ENCODE results near the gene TNS3. TPM values are rescaled to one million over a fixed set of nuclear protein-coding genes. Genes with fewer than 3 reads are reported as not detected.
A peak's percentile ranks its signal among the peaks of the same experiment; 100 is the strongest.

The TNS3 gene
- total and polyA plus RNA-seq, 2 of the 13 experiments (the other 11 are each of a cell fraction or from before 2014, with no cell fraction given): 52.9 to 55.7 TPM

- in situ Hi-C loops (cut with HindIII; ENCODE audit: extremely low pct_ligation_motif_present, low pct_unique_long_range_greater_than_20kb) (no loop called here), intact Hi-C loops (cut with micrococcal nuclease; ENCODE audit: unreplicated experiment) (no loop called here)
- Histone ChIP-seq H3K79me2 (ENCODE audit: insufficient read depth, low read length) (no peaks in the 10 kb centered on the region), H3K4me2 (ENCODE audit: low read depth, low read length) (no peak overlapping the region), H2AFZ (ENCODE audit: low read length) (no peak overlapping the region), H3K9me3 (ENCODE audit: low read length) (no peaks in the 10 kb centered on the region), H4K20me1 (ENCODE audit: insufficient read depth, low read length) (no peaks in the 10 kb centered on the region), H3K36me3 (replicated peaks in 1 of 2; ENCODE audit: control insufficient read depth in 1 of 2, insufficient read depth in 2 of 2, low read length in 2 of 2) (no peaks in the 10 kb centered on the region), H3K4me1 (ENCODE audit: insufficient read depth, low read length) (peaks cover 51% of the 10 kb centered on the region), H3K27ac (ENCODE audit: extremely low read length, insufficient read depth, low read length) (no peak overlapping the region), H3K27me3 (ENCODE audit: control insufficient read depth in 1 of 2, insufficient read depth in 2 of 2, low read length in 2 of 2) (no peaks in the 10 kb centered on the region), H3K4me3 (replicated peaks in 1 of 3; ENCODE audit: insufficient read depth in 1 of 3, low read depth in 2 of 3, low read length in 3 of 3) (no peak overlapping the region), H3K9ac (ENCODE audit: insufficient read depth, low read depth, low read length) (no peak overlapping the region)
- BruUV-seq (replicated peaks): no TSS peak
- ATAC-seq: no peak
- DNase-seq (ENCODE audit: low spot score): no peak
- TF ChIP-seq ZKSCAN1 (IDR thresholded peaks at IDR 0.05; ENCODE audit: low read length) (no peak), RBM39 (IDR thresholded peaks at IDR 0.05; ENCODE audit: low read depth, low read length, poor library complexity, severe bottlenecking) (no peak), CEBPG (CRISPR knock-in tag; IDR thresholded peaks at IDR 0.05) (no peak)
- CTCF ChIA-PET (ENCODE audit: low intra/inter-chr PET ratio, low total read pairs): no interaction called here
- POLR2A ChIA-PET: interaction anchor here (1.3 to 1.8 kb wide), 3 partner anchors 10 to 16 kb away, joined by 3 to 7 read pairs (median 4); no protein-coding TSS in a partner anchor
- no peak for FAIRE-seq
- 92% methylated on average over 5 of the region's 5 CpGs for WGBS (ENCODE audit: low lambda C conversion rate)
Measured at GRCh38 chr7:47597379-47597778, 15.5 kb upstream of the TNS3 start.

GRCh38 chr7:47596502-47597202, 14.7 kb upstream of the TNS3 start:
- 0 out of 2 replicates have a peak overlapping the region, but pooled peaks have one; percentile 26 for H3K9ac ChIP-seq (ENCODE audit: insufficient read depth, low read depth, low read length)
- H3K9me3 ChIP-seq (ENCODE audit: low read length): no peaks in the 10 kb centered on the region
- ChIA-PET POLR2A (interaction anchor here (1.3 to 1.8 kb wide), 3 partner anchors 10 to 15 kb away, joined by 3 to 7 read pairs (median 4); no protein-coding TSS in a partner anchor), CTCF (ENCODE audit: low intra/inter-chr PET ratio, low total read pairs) (no interaction called here)
- peak overlapping the region; percentile 84 for H2AFZ ChIP-seq (ENCODE audit: low read length)
- peak overlapping the region; percentile 70 for H3K4me2 ChIP-seq (ENCODE audit: low read depth, low read length)
- WGBS (ENCODE audit: low lambda C conversion rate): 59% methylated on average over 4 of the region's 12 CpGs
- in situ Hi-C loops (cut with HindIII; ENCODE audit: extremely low pct_ligation_motif_present, low pct_unique_long_range_greater_than_20kb) (no loop called here), intact Hi-C loops (cut with micrococcal nuclease; ENCODE audit: unreplicated experiment) (no loop called here)
- no peaks in the 10 kb centered on the region for H4K20me1 ChIP-seq (ENCODE audit: insufficient read depth, low read length)
- H3K27me3 ChIP-seq (ENCODE audit: control insufficient read depth in 1 of 2, insufficient read depth in 2 of 2, low read length in 2 of 2): no peaks in the 10 kb centered on the region
- ATAC-seq (peak; percentile 65), FAIRE-seq (no peak), DNase-seq (ENCODE audit: low spot score) (peak; percentile 28)
- H3K4me1 ChIP-seq (ENCODE audit: insufficient read depth, low read length): peaks cover 51% of the 10 kb centered on the region
- peak overlapping the region in 1 of 3 experiments; percentile 13; a peak in 1 of 6 replicates for H3K4me3 ChIP-seq (replicated peaks in 1 of 3; ENCODE audit: insufficient read depth in 1 of 3, low read depth in 2 of 3, low read length in 3 of 3)
- BruUV-seq (replicated peaks): no TSS peak
- H3K79me2 ChIP-seq (ENCODE audit: insufficient read depth, low read length): no peaks in the 10 kb centered on the region
- H3K27ac ChIP-seq (ENCODE audit: extremely low read length, insufficient read depth, low read length): peak overlapping the region; percentile 26
- H3K36me3 ChIP-seq (replicated peaks in 1 of 2; ENCODE audit: control insufficient read depth in 1 of 2, insufficient read depth in 2 of 2, low read length in 2 of 2): no peaks in the 10 kb centered on the region
- TF ChIP-seq CSRNP2 (CRISPR knock-in tag; conservative IDR thresholded peaks at IDR 0.05; ENCODE audit: low read depth): no peak
- TF ChIP-seq ZNF335 (CRISPR knock-in tag; IDR thresholded peaks at IDR 0.05): no peak
- no peak for TF ChIP-seq SP2 (CRISPR knock-in tag; IDR thresholded peaks at IDR 0.05)
- TF ChIP-seq ARID4A (CRISPR knock-in tag; IDR thresholded peaks at IDR 0.05; ENCODE audit: borderline replicate concordance): no peak
- no peak for TF ChIP-seq HMG20B (CRISPR knock-in tag; conservative IDR thresholded peaks at IDR 0.05)
- no peak for TF ChIP-seq ZNF282 (IDR thresholded peaks at IDR 0.05; ENCODE audit: partially characterized antibody)

All from HepG2 (cell line).